Upper lobe of left lung (tissue), 4 donors: Measurements from ENCODE around the gene TMPRSS7.

Source experiments
- CTCF ChIP-seq, 6 experiments: fragments of 450-650 bp in 4 of 6; fragments of 200-600 bp in 2 of 6; sonication (generic) in 2 of 6; IDR thresholded peaks; one replicate each; pipeline ENCODE4 v1.5.1; 2016 to 2019; ENCODE audit warnings: antibody characterized with exemption in 6 of 6
- POLR2A ChIP-seq, 4 donors: fragments of 450-650 bp; IDR thresholded peaks; one replicate each; pipeline ENCODE4 v1.5.1; 2016 to 2017; ENCODE audit warnings: antibody characterized with exemption in 4 of 4, mild to moderate bottlenecking in 2 of 4
- POLR2AphosphoS5 ChIP-seq, 2 donors: sonication (generic); formaldehyde crosslinking; IDR thresholded peaks; one replicate each; pipeline ENCODE4 v1.5.1; 2017; ENCODE audit warnings: antibody characterized with exemption in 2 of 2

- no peak for TF ChIP-seq POLR2AphosphoS5 (IDR thresholded peaks at IDR 0.05)
- no peak for TF ChIP-seq CTCF (IDR thresholded peaks at IDR 0.05)
- no peak for TF ChIP-seq POLR2A (IDR thresholded peaks at IDR 0.05)
Measured at GRCh38 chr3:112085735-112086075, 51.2 kb downstream of the TMPRSS7 start.
